Retinal pigment epithelial cell (primary cell): ENCODE results near the gene MAN2A2.
A peak's percentile ranks its signal among the peaks of the same experiment; 100 is the strongest.

Experiments
- DNase-seq: peaks from one replicate; pipeline ENCODE4 v3.0.0-alpha.2; 2010; ENCODE audit warnings: low read depth
- H3K4me3 ChIP-seq: 2 replicates; pipeline ENCODE4 v1.5.1; 2011; ENCODE audit warnings: mild to moderate bottlenecking, low read length, control low read depth, moderate library complexity
- CTCF ChIP-seq: conservative IDR thresholded peaks from 2 replicates; pipeline ENCODE4 v1.5.1; 2011; ENCODE audit warnings: low read depth, low read length, control low read depth, inconsistent platforms

The MAN2A2 gene

GRCh38 chr15:90902840-90903732 lies at the start of gene MAN2A2:
Gene MAN2A2 (plus strand): TSS chr15:90903302. CDS start chr15:90904208, 906 bp downstream.
- DNase-seq, result no peak
- peak within 1 kb of the TSS; percentile 77 for H3K4me3 ChIP-seq
- TF ChIP-seq CTCF, result no peak

- no peak for DNase-seq
- TF ChIP-seq CTCF, result no peak
- no peak overlapping the region for H3K4me3 ChIP-seq
These were observed 48.0 kb upstream of the MAN2A2 start for GRCh38 chr15:90855139-90855538.

GRCh38 chr15:90857337-90857736 lies 45.8 kb upstream of the MAN2A2 start:
- no peak for DNase-seq
- TF ChIP-seq CTCF, result no peak

GRCh38 chr15:90857883-90858443 lies 45.1 kb upstream of the MAN2A2 start:
- DNase-seq, result no peak
- no peak overlapping the region for H3K4me3 ChIP-seq
- no peak for TF ChIP-seq CTCF

More at GRCh38 chr15:90857337-90857736, 45.8 kb upstream of the MAN2A2 start:
- H3K4me3 ChIP-seq, result no peak overlapping the region

- no peak for TF ChIP-seq CTCF
- no peak overlapping the region for H3K4me3 ChIP-seq
- no peak for DNase-seq
These were observed 43.6 kb upstream of the MAN2A2 start for GRCh38 chr15:90859234-90860131.

- no peak for TF ChIP-seq CTCF
- DNase-seq, result no peak
- H3K4me3 ChIP-seq, result no peak overlapping the region
These were observed 42.7 kb upstream of the MAN2A2 start for GRCh38 chr15:90860450-90860849.
